Stimulated activated CD4-positive, alpha-beta T cell treated with anti-CD3 and anti-CD28 coated beads, Interleukin-2, amount 100 ng/mL, for 24 hours (primary cell): ENCODE measurements around the gene CNTNAP2.
"Not testable (repeated sequence)": the region's sequence is repeated elsewhere in the genome, so short reads cannot be mapped to it uniquely, and the experiment has no call there.

Experiments
- DNase-seq, 2 donors: peaks; one replicate each; pipeline ENCODE4 v3.0.0-alpha.2; 2020

CNTNAP2 gene

GRCh38 chr7:147048864-147049263 is 932.3 kb downstream of the CNTNAP2 start:
- no peak for DNase-seq

- no peak for DNase-seq
Observed at GRCh38 chr7:147052818-147053217, 936.2 kb downstream of the CNTNAP2 start.

- no peak for DNase-seq
Observed at GRCh38 chr7:147053746-147054145, 937.1 kb downstream of the CNTNAP2 start.

GRCh38 chr7:147060070-147060469 is 943.5 kb downstream of the CNTNAP2 start:
- no peak for DNase-seq

- DNase-seq: no peak
Observed at GRCh38 chr7:147062897-147063296, 946.3 kb downstream of the CNTNAP2 start.

GRCh38 chr7:147068842-147069241 is 952.2 kb downstream of the CNTNAP2 start:
- no peak for DNase-seq

GRCh38 chr7:147069771-147070170 is 953.2 kb downstream of the CNTNAP2 start:
- no peak for DNase-seq

GRCh38 chr7:147070886-147071285 is 954.3 kb downstream of the CNTNAP2 start:
- DNase-seq: no peak

GRCh38 chr7:147071536-147071935 is 954.9 kb downstream of the CNTNAP2 start:
- no peak for DNase-seq

GRCh38 chr7:147078312-147078711 is 961.7 kb downstream of the CNTNAP2 start:
- DNase-seq: no peak

- DNase-seq: no peak
Observed at GRCh38 chr7:147079083-147079482, 962.5 kb downstream of the CNTNAP2 start.

- DNase-seq: no peak
Observed at GRCh38 chr7:147079921-147080420, 963.4 kb downstream of the CNTNAP2 start.

GRCh38 chr7:147081117-147081516 is 964.5 kb downstream of the CNTNAP2 start:
- DNase-seq: no peak

- no peak for DNase-seq
Observed at GRCh38 chr7:147089051-147089461, 972.5 kb downstream of the CNTNAP2 start.

GRCh38 chr7:147089608-147090007 is 973.0 kb downstream of the CNTNAP2 start:
- DNase-seq: no peak

- no peak for DNase-seq
Observed at GRCh38 chr7:147096629-147097028, 980.0 kb downstream of the CNTNAP2 start.

GRCh38 chr7:147103224-147103623 is 986.6 kb downstream of the CNTNAP2 start:
- no peak for DNase-seq

- DNase-seq: no peak
Observed at GRCh38 chr7:147106746-147107145, 990.1 kb downstream of the CNTNAP2 start.

- not testable (repeated sequence) for DNase-seq
Observed at GRCh38 chr7:147114525-147114924, 997.9 kb downstream of the CNTNAP2 start.

- DNase-seq: no peak
Observed at GRCh38 chr7:147136352-147136751, 1019.8 kb downstream of the CNTNAP2 start.

- no peak for DNase-seq
Observed at GRCh38 chr7:147145194-147145593, 1028.6 kb downstream of the CNTNAP2 start.

GRCh38 chr7:147146169-147146568 is 1029.6 kb downstream of the CNTNAP2 start:
- DNase-seq: no peak

GRCh38 chr7:147151661-147152060 is 1035.1 kb downstream of the CNTNAP2 start:
- no peak for DNase-seq

GRCh38 chr7:147153571-147153970 is 1037.0 kb downstream of the CNTNAP2 start:
- DNase-seq: no peak

GRCh38 chr7:147161405-147161804 is 1044.8 kb downstream of the CNTNAP2 start:
- no peak for DNase-seq
